Measurements from ENCODE around the gene BRWD1.

DNA sequence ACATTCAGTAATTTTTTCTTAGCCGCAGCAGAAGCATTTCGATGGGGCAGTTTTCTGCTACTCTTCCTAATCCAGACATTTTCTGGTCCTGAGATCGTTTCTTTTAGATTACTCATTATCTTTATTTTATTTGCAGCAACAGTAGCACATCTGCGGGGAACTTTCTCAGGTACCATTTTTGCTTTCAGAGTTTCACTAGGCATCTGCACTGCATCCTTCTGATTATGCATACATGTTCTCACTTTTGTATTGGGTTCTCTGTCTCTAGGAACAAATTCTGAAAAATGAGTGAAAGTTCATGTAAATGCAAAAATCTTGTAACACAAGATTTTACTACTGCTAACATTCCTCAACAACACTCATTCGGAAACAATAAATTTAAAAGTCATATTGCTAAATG, 126.3 kb downstream of the BRWD1 start:
- TF ChIP-seq, protein P1, sequence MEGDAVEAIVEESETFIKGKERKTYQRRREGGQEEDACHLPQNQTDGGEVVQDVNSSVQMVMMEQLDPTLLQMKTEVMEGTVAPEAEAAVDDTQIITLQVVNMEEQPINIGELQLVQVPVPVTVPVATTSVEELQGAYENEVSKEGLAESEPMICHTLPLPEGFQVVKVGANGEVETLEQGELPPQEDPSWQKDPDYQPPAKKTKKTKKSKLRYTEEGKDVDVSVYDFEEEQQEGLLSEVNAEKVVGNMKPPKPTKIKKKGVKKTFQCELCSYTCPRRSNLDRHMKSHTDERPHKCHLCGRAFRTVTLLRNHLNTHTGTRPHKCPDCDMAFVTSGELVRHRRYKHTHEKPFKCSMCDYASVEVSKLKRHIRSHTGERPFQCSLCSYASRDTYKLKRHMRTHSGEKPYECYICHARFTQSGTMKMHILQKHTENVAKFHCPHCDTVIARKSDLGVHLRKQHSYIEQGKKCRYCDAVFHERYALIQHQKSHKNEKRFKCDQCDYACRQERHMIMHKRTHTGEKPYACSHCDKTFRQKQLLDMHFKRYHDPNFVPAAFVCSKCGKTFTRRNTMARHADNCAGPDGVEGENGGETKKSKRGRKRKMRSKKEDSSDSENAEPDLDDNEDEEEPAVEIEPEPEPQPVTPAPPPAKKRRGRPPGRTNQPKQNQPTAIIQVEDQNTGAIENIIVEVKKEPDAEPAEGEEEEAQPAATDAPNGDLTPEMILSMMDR (IDR thresholded peaks at IDR 0.05; ENCODE audit: low read depth, low read length, poor library complexity, severe bottlenecking): no peak
- TF ChIP-seq EZH2phosphoT487 (IDR thresholded peaks at IDR 0.05; ENCODE audit: borderline replicate concordance, low read length): no peak
